Measurements from ENCODE around the gene STIM2.
"Not testable (repeated sequence)": the region's sequence is repeated elsewhere in the genome, so short reads cannot be mapped to it uniquely, and the experiment has no call there.

STIM2 gene

GRCh38 chr4:26958925-26959653 is 98.4 kb downstream of the STIM2 start:
- DNase-seq, result no peak

- peak; percentile 38 for DNase-seq
Measured at GRCh38 chr4:26959654-26960047, 99.0 kb downstream of the STIM2 start.

- no peak for DNase-seq
Measured at GRCh38 chr4:26962720-26963119, 102.1 kb downstream of the STIM2 start.

- no peak for DNase-seq
Measured at GRCh38 chr4:26964512-26964911, 103.9 kb downstream of the STIM2 start.

- DNase-seq, result no peak
Measured at GRCh38 chr4:26964994-26965393, 104.4 kb downstream of the STIM2 start.

- not testable (repeated sequence) for DNase-seq
Measured at GRCh38 chr4:26975464-26976181, 115.0 kb downstream of the STIM2 start.

- DNase-seq, result no peak
Measured at GRCh38 chr4:26978387-26979053, 117.9 kb downstream of the STIM2 start.

GRCh38 chr4:26984896-26985295 is 124.3 kb downstream of the STIM2 start:
- DNase-seq, result no peak

GRCh38 chr4:26985873-26986272 is 125.2 kb downstream of the STIM2 start:
- DNase-seq, result peak; percentile 66

GRCh38 chr4:26987191-26987590 is 126.5 kb downstream of the STIM2 start:
- no peak for DNase-seq

GRCh38 chr4:26991057-26991456 is 130.4 kb downstream of the STIM2 start:
- no peak for DNase-seq

GRCh38 chr4:26992657-26993361 is 132.2 kb downstream of the STIM2 start:
- DNase-seq, result no peak

- DNase-seq, result no peak
Measured at GRCh38 chr4:26993539-26993938, 132.9 kb downstream of the STIM2 start.

GRCh38 chr4:26993967-26994366 is 133.3 kb downstream of the STIM2 start:
- DNase-seq, result no peak

- no peak for DNase-seq
Measured at GRCh38 chr4:26995316-26995715, 134.7 kb downstream of the STIM2 start.

GRCh38 chr4:26996745-26997144 is 136.1 kb downstream of the STIM2 start:
- no peak for DNase-seq

GRCh38 chr4:26999689-27000088 is 139.0 kb downstream of the STIM2 start:
- no peak for DNase-seq

GRCh38 chr4:27000122-27000521 is 139.5 kb downstream of the STIM2 start:
- no peak for DNase-seq

- DNase-seq, result no peak
Measured at GRCh38 chr4:27000820-27001219, 140.2 kb downstream of the STIM2 start.

- DNase-seq, result no peak
Measured at GRCh38 chr4:27001398-27002164, 140.9 kb downstream of the STIM2 start.

- no peak for DNase-seq
Measured at GRCh38 chr4:27003642-27004113, 143.0 kb downstream of the STIM2 start.

- no peak for DNase-seq
Measured at GRCh38 chr4:27005501-27005900, 144.9 kb downstream of the STIM2 start.

All from central memory CD4-positive, alpha-beta T cell (primary cell).